HepG2 (cell line): ENCODE results near the gene FBF1. TPM values are rescaled to one million over a fixed set of nuclear protein-coding genes. Genes with fewer than 3 reads are reported as not detected.

Experiments used
- CCAR2 ChIP-seq: fragments of 200-400 bp; formaldehyde crosslinking; optimal IDR thresholded peaks from 2 replicates; pipeline ENCODE3; 2018; ENCODE audit warnings: low read depth, mild to moderate bottlenecking, low read length, moderate library complexity
- DNMT1 ChIP-seq: sonication (generic); formaldehyde crosslinking; IDR thresholded peaks from 2 replicates; pipeline ENCODE4 v1.5.1; 2020; ENCODE audit warnings: mild to moderate bottlenecking, missing genetic modification reagents
- ELF3 ChIP-seq: IDR thresholded peaks from 2 replicates; pipeline ENCODE4 v1.6.1; 2016; ENCODE audit warnings: missing genetic modification reagents, missing compliant biosample characterization
- ETV6 ChIP-seq: sonication (generic); formaldehyde crosslinking; conservative IDR thresholded peaks from 2 replicates; pipeline ENCODE4 v1.4.0; 2020; ENCODE audit warnings: missing genetic modification reagents
- IRF2 ChIP-seq: IDR thresholded peaks from 2 replicates; pipeline ENCODE4 v1.6.1; 2018; ENCODE audit warnings: missing genetic modification reagents, missing compliant biosample characterization
- MTF1 ChIP-seq: sonication (generic); formaldehyde crosslinking; IDR thresholded peaks from 2 replicates; pipeline ENCODE4 v1.5.0; 2020; ENCODE audit warnings: missing genetic modification reagents
- NFRKB ChIP-seq: fragments of 450-650 bp; IDR thresholded peaks from 2 replicates; pipeline ENCODE4 v1.6.1; 2017
- PPARG ChIP-seq: conservative IDR thresholded peaks from 2 replicates; pipeline ENCODE4 v1.6.1; 2016; ENCODE audit warnings: missing biosample characterization, missing genetic modification reagents
- RBAK ChIP-seq: sonication (generic); formaldehyde crosslinking; IDR thresholded peaks from 2 replicates; pipeline ENCODE4 v1.5.1; 2020; ENCODE audit warnings: mild to moderate bottlenecking, missing genetic modification reagents
- SAFB2 ChIP-seq: sonication (generic); formaldehyde crosslinking; IDR thresholded peaks from 2 replicates; pipeline ENCODE4 v1.5.1; 2020; ENCODE audit warnings: missing genetic modification reagents, low read depth, mild to moderate bottlenecking, borderline replicate concordance
- ZBTB14 ChIP-seq: sonication (generic); formaldehyde crosslinking; IDR thresholded peaks from 2 replicates; pipeline ENCODE4 v1.4.0; 2020; ENCODE audit warnings: missing genetic modification reagents
- ZFP1 ChIP-seq: IDR thresholded peaks from 2 replicates; pipeline ENCODE4 v1.6.1; 2016
- ZNF180 ChIP-seq: sonication (generic); formaldehyde crosslinking; IDR thresholded peaks from 2 replicates; pipeline ENCODE4 v1.4.0; 2020; ENCODE audit warnings: low read depth, missing genetic modification reagents, borderline replicate concordance
- ZNF260 ChIP-seq: sonication (generic); formaldehyde crosslinking; IDR thresholded peaks from 2 replicates; pipeline ENCODE4 v1.4.0; 2020; ENCODE audit warnings: missing genetic modification reagents, low read depth, mild to moderate bottlenecking, borderline replicate concordance
- ZNF724P ChIP-seq: sonication (generic); formaldehyde crosslinking; IDR thresholded peaks from 2 replicates; pipeline ENCODE4 v1.8.0; 2022; ENCODE audit warnings: missing genetic modification reagents, borderline replicate concordance
- polyA plus RNA-seq, 8 experiments: library from polyadenylated mRNA; depleted of rRNA in 3 of 8; stranded (reverse) in 7 of 8; unstranded in 1 of 8; fragments of >200 nt; fragmentation: Illumina TruSeq in 4 of 8; extraction: Trizol in 4 of 8; gene quantifications; 2 replicates each; pipeline versions ENCODE4 v1.2.1 to v1.2.3, GENCODE V29; 2011 to 2016; ENCODE audit warnings: low read depth in 4 of 8, missing spikeins in 1 of 8, mixed read lengths in 1 of 8; ENCODE audit not compliant: insufficient read depth in 1 of 8
- total RNA-seq, 5 experiments: library from RNA; depleted of rRNA; stranded (reverse); fragments of >200 nt; fragmentation: Illumina TruSeq; extraction: Trizol; gene quantifications; 2 replicates each; pipeline ENCODE4 v1.2.3, GENCODE V29; 2016; ENCODE audit warnings: low read depth in 1 of 5
- TF ChIP-seq, protein P1 (sequence below): sonication (generic); formaldehyde crosslinking; IDR thresholded peaks from 2 replicates; pipeline ENCODE4 v1.4.0; 2020; ENCODE audit warnings: missing genetic modification reagents
- TF ChIP-seq, protein P2 (sequence below): sonication (generic); formaldehyde crosslinking; IDR thresholded peaks from 2 replicates; pipeline ENCODE4 v1.4.0; 2020; ENCODE audit warnings: mild to moderate bottlenecking, missing genetic modification reagents
- TF ChIP-seq, protein P3 (sequence below): sonication (generic); formaldehyde crosslinking; IDR thresholded peaks from 2 replicates; pipeline ENCODE4 v1.4.0; 2020; ENCODE audit warnings: missing genetic modification reagents

The FBF1 gene
- total and polyA plus RNA-seq, 2 of the 13 experiments (the other 11 are each of a cell fraction or from before 2014, with no cell fraction given): 2.4 to 8.1 TPM

- peak; percentile 55; the same call in 1 of the 2 replicates for TF ChIP-seq ZBTB14
- no peak for TF ChIP-seq ZNF180
- 0 out of 2 replicates have a peak, but pooled peaks have one; percentile 80 for TF ChIP-seq MTF1 (CRISPR knock-in tag)
- TF ChIP-seq, protein P1, sequence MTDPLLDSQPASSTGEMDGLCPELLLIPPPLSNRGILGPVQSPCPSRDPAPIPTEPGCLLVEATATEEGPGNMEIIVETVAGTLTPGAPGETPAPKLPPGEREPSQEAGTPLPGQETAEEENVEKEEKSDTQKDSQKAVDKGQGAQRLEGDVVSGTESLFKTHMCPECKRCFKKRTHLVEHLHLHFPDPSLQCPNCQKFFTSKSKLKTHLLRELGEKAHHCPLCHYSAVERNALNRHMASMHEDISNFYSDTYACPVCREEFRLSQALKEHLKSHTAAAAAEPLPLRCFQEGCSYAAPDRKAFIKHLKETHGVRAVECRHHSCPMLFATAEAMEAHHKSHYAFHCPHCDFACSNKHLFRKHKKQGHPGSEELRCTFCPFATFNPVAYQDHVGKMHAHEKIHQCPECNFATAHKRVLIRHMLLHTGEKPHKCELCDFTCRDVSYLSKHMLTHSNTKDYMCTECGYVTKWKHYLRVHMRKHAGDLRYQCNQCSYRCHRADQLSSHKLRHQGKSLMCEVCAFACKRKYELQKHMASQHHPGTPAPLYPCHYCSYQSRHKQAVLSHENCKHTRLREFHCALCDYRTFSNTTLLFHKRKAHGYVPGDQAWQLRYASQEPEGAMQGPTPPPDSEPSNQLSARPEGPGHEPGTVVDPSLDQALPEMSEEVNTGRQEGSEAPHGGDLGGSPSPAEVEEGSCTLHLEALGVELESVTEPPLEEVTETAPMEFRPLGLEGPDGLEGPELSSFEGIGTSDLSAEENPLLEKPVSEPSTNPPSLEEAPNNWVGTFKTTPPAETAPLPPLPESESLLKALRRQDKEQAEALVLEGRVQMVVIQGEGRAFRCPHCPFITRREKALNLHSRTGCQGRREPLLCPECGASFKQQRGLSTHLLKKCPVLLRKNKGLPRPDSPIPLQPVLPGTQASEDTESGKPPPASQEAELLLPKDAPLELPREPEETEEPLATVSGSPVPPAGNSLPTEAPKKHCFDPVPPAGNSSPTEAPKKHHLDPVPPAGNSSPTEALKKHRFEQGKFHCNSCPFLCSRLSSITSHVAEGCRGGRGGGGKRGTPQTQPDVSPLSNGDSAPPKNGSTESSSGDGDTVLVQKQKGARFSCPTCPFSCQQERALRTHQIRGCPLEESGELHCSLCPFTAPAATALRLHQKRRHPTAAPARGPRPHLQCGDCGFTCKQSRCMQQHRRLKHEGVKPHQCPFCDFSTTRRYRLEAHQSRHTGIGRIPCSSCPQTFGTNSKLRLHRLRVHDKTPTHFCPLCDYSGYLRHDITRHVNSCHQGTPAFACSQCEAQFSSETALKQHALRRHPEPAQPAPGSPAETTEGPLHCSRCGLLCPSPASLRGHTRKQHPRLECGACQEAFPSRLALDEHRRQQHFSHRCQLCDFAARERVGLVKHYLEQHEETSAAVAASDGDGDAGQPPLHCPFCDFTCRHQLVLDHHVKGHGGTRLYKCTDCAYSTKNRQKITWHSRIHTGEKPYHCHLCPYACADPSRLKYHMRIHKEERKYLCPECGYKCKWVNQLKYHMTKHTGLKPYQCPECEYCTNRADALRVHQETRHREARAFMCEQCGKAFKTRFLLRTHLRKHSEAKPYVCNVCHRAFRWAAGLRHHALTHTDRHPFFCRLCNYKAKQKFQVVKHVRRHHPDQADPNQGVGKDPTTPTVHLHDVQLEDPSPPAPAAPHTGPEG (CRISPR knock-in tag): no peak; the same call in 1 of the 2 replicates
- TF ChIP-seq ELF3: peak; percentile 74; the same call in 1 of the 2 replicates
- TF ChIP-seq, protein P2, sequence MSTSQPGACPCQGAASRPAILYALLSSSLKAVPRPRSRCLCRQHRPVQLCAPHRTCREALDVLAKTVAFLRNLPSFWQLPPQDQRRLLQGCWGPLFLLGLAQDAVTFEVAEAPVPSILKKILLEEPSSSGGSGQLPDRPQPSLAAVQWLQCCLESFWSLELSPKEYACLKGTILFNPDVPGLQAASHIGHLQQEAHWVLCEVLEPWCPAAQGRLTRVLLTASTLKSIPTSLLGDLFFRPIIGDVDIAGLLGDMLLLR: no peak
- TF ChIP-seq NFRKB: no peak
- TF ChIP-seq ETV6 (CRISPR knock-in tag): peak; percentile 27; the same call in 1 of the 2 replicates
- no peak for TF ChIP-seq ZNF260 (CRISPR knock-in tag)
- TF ChIP-seq, protein P3, sequence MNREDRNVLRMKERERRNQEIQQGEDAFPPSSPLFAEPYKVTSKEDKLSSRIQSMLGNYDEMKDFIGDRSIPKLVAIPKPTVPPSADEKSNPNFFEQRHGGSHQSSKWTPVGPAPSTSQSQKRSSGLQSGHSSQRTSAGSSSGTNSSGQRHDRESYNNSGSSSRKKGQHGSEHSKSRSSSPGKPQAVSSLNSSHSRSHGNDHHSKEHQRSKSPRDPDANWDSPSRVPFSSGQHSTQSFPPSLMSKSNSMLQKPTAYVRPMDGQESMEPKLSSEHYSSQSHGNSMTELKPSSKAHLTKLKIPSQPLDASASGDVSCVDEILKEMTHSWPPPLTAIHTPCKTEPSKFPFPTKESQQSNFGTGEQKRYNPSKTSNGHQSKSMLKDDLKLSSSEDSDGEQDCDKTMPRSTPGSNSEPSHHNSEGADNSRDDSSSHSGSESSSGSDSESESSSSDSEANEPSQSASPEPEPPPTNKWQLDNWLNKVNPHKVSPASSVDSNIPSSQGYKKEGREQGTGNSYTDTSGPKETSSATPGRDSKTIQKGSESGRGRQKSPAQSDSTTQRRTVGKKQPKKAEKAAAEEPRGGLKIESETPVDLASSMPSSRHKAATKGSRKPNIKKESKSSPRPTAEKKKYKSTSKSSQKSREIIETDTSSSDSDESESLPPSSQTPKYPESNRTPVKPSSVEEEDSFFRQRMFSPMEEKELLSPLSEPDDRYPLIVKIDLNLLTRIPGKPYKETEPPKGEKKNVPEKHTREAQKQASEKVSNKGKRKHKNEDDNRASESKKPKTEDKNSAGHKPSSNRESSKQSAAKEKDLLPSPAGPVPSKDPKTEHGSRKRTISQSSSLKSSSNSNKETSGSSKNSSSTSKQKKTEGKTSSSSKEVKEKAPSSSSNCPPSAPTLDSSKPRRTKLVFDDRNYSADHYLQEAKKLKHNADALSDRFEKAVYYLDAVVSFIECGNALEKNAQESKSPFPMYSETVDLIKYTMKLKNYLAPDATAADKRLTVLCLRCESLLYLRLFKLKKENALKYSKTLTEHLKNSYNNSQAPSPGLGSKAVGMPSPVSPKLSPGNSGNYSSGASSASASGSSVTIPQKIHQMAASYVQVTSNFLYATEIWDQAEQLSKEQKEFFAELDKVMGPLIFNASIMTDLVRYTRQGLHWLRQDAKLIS (CRISPR knock-in tag): peak; percentile 29; the same call in 1 of the 2 replicates
- TF ChIP-seq IRF2: peak; percentile 82
- no peak for TF ChIP-seq CCAR2
- no peak for TF ChIP-seq SAFB2 (CRISPR knock-in tag)
- no peak for TF ChIP-seq DNMT1
- TF ChIP-seq ZNF724P (CRISPR knock-in tag): no peak
- TF ChIP-seq RBAK (CRISPR knock-in tag): no peak
- TF ChIP-seq PPARG (CRISPR knock-in tag): 0 out of 2 replicates have a peak, but pooled peaks have one; percentile 38
- peak; percentile 60; the same call in 1 of the 2 replicates for TF ChIP-seq ZFP1 (CRISPR knock-in tag)
Observed at GRCh38 chr17:75878174-75878998, 62.5 kb downstream of the FBF1 start, which contains the start of gene TRIM47 (continued).
